Spleen (tissue), 11 donors: ENCODE measurements around the gene PTEN. TPM values are rescaled to one million over a fixed set of nuclear protein-coding genes. Genes with fewer than 3 reads are reported as not detected.
"Not testable (repeated sequence)": the region's sequence is repeated elsewhere in the genome, so short reads cannot be mapped to it uniquely, and the experiment has no call there.

ENCODE experiments used
- DNase-seq: peaks from one replicate; pipeline ENCODE4 v3.0.0-alpha.2; 2020
- H3K27ac ChIP-seq, 8 donors: fragments of 200-600 bp; sonication (generic) in 7 of 8; 1 replicate in 4 of 8; 2 replicates in 4 of 8; pipeline versions ENCODE4 v1.5.0 to v1.8.0; 2016 to 2021; ENCODE audit warnings: inconsistent platforms in 4 of 8, mild to moderate bottlenecking in 4 of 8, moderate library complexity in 1 of 8
- H3K27me3 ChIP-seq, 7 donors: fragments of 200-600 bp; sonication (generic) in 6 of 7; replicated peaks in 1 of 7; 1 replicate in 4 of 7; 2 replicates in 3 of 7; pipeline versions ENCODE4 v1.5.0 to v1.8.0; 2016 to 2021; ENCODE audit warnings: inconsistent platforms in 3 of 7, mild to moderate bottlenecking in 1 of 7
- H3K36me3 ChIP-seq, 6 donors: fragments of 200-600 bp; sonication (generic) in 5 of 6; 1 replicate in 4 of 6; 2 replicates in 2 of 6; pipeline versions ENCODE4 v1.5.0 to v1.8.0; 2016 to 2021; ENCODE audit warnings: inconsistent platforms in 2 of 6
- H3K4me1 ChIP-seq, 6 donors: fragments of 200-600 bp; sonication (generic) in 5 of 6; 1 replicate in 3 of 6; 2 replicates in 3 of 6; pipeline versions ENCODE4 v1.5.0 to v1.8.0; 2016 to 2021; ENCODE audit warnings: inconsistent platforms in 3 of 6
- H3K4me3 ChIP-seq, 8 donors: fragments of 200-600 bp; sonication (generic) in 7 of 8; 1 replicate in 4 of 8; 2 replicates in 4 of 8; pipeline versions ENCODE4 v1.5.0 to v1.8.0; 2016 to 2021; ENCODE audit warnings: inconsistent platforms in 4 of 8, mild to moderate bottlenecking in 4 of 8, moderate library complexity in 2 of 8
- H3K9me3 ChIP-seq, 8 donors: fragments of 200-600 bp; sonication (generic) in 7 of 8; 1 replicate in 4 of 8; 2 replicates in 4 of 8; pipeline versions ENCODE4 v1.5.0 to v1.8.0; 2016 to 2021; ENCODE audit warnings: inconsistent platforms in 4 of 8
- POLR2A ChIP-seq, 3 donors: fragments of 450-650 bp; IDR thresholded peaks; one replicate each; pipeline ENCODE4 v1.5.1; 2017; ENCODE audit warnings: antibody characterized with exemption in 3 of 3, mild to moderate bottlenecking in 1 of 3
- POLR2AphosphoS5 ChIP-seq, 3 donors: sonication (generic); formaldehyde crosslinking; IDR thresholded peaks; one replicate each; pipeline ENCODE4 v1.5.1; 2017; ENCODE audit warnings: antibody characterized with exemption in 3 of 3
- WGBS, 5 donors: extraction: QIAGEN DNeasy Blood & Tissue Kit in 3 of 5; methylation state at CpG; one replicate each; pipeline versions ENCODE4 v1.1.5 to v1.1.7; 2013 to 2018; 5-methylcytosine and 5-hydroxymethylcytosine counted together
- intact Hi-C: fragments of 100-400 bp; cut with DNase I; formaldehyde crosslinking; loops from one replicate; pipeline ENCODE4 v1.15.0; 2023; ENCODE audit warnings: low total_unique reads
- polyA plus RNA-seq, 3 donors: library from polyadenylated mRNA; stranded (reverse); fragments of 200-250 nt; gene quantifications; one replicate each; pipeline ENCODE4 v1.2.1, GENCODE V29; 2013
- total RNA-seq, 7 donors: library from RNA; depleted of rRNA in 3 of 7; stranded (reverse); fragments of >200 nt in 3 of 7; fragmentation: NEBNext Ultra II Directional in 4 of 7; extraction: Animal tissue kit (Norgen Biotek cat#: 25700) in 4 of 7; gene quantifications; one replicate each; pipeline versions ENCODE4 v1.1.0 to v1.2.1, GENCODE V29; 2016 to 2021
- TF ChIP-seq, protein P1 (sequence below), 11 experiments: fragments of 200-600 bp in 7 of 11; fragments of 450-650 bp in 4 of 11; sonication (generic) in 4 of 11; IDR thresholded peaks in 8 of 11; conservative IDR thresholded peaks in 3 of 11; 1 replicate in 7 of 11; 2 replicates in 4 of 11; pipeline versions ENCODE4 v1.4.0 to v1.8.0; 2016 to 2021; ENCODE audit warnings: antibody characterized with exemption in 11 of 11, inconsistent platforms in 4 of 11, mild to moderate bottlenecking in 1 of 11
- donor health status: healthy with polysubstance abuse.
- donor health status: DM: no; HTN: no; CAD: no; lungs with moderate emphysema.
- donor health status: DM: no; HTN: no; CAD: no.
- donor health status: Bipolar disorder and iron deficiency.
- donor health status: healthy.
- donor health status: DM: no; HTN: no; CAD: no.
- donor health status: DM: yes; HTN: yes; CAD: no.

The PTEN gene
- total and polyA plus RNA-seq, 10 donors = 38.1 to 300 (median 200) TPM

DNA sequence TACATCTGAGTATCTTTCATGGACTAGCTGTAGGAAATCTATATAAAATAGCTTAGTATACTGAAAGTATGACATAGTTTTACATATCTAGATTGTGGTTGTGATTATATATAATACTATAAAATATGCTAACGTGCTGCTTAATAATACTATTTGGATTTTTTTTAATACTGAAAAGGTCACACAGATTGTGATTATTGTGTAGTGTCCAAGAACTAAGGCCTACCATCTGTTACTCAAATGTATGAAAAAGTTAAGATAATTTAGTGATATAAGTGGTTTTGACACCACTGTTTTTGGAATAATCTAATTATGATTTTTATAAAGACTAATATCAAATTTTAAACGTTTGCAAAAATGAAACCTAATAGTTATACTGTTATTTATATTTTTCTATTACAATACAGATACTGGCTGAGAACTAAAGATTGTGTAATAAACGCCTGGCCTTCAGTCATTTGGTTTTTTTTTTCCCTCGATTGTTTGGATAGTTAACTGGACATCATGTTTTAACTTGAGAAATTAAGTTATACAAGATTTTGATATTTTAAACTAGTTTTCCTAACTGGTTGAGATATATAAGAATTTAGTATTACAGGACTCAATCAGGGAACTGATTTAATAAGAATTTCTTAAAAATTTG is 12.6 kb downstream of the PTEN start:
- Histone ChIP-seq H3K4me3 (no peak overlapping the region), H3K27me3 (no peaks in the 10 kb centered on the region), H3K4me1 (peaks cover 12 to 98% (median 75%) of the 10 kb centered on the region in 6 donors), H3K27ac (no peak overlapping the region), H3K36me3 (peaks cover 0 to 52% (median 2%) of the 10 kb centered on the region in 6 donors), H3K9me3 (peaks cover 0 to 3% (median under 1%) of the 10 kb centered on the region in 8 donors)
- intact Hi-C loops = no loop called here
- 42 to 67% (median 49%) methylated on average over 4 of the region's 4 CpGs for WGBS, 5 donors
- TF ChIP-seq POLR2A (IDR thresholded peaks at IDR 0.05) (no peak), POLR2AphosphoS5 (IDR thresholded peaks at IDR 0.05) (no peak)
- TF ChIP-seq, protein P1, sequence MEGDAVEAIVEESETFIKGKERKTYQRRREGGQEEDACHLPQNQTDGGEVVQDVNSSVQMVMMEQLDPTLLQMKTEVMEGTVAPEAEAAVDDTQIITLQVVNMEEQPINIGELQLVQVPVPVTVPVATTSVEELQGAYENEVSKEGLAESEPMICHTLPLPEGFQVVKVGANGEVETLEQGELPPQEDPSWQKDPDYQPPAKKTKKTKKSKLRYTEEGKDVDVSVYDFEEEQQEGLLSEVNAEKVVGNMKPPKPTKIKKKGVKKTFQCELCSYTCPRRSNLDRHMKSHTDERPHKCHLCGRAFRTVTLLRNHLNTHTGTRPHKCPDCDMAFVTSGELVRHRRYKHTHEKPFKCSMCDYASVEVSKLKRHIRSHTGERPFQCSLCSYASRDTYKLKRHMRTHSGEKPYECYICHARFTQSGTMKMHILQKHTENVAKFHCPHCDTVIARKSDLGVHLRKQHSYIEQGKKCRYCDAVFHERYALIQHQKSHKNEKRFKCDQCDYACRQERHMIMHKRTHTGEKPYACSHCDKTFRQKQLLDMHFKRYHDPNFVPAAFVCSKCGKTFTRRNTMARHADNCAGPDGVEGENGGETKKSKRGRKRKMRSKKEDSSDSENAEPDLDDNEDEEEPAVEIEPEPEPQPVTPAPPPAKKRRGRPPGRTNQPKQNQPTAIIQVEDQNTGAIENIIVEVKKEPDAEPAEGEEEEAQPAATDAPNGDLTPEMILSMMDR (IDR thresholded peaks at IDR 0.05 in 8 of 11, conservative IDR thresholded peaks at IDR 0.05 in 3 of 11) = no peak
- DNase-seq = no peak

DNA sequence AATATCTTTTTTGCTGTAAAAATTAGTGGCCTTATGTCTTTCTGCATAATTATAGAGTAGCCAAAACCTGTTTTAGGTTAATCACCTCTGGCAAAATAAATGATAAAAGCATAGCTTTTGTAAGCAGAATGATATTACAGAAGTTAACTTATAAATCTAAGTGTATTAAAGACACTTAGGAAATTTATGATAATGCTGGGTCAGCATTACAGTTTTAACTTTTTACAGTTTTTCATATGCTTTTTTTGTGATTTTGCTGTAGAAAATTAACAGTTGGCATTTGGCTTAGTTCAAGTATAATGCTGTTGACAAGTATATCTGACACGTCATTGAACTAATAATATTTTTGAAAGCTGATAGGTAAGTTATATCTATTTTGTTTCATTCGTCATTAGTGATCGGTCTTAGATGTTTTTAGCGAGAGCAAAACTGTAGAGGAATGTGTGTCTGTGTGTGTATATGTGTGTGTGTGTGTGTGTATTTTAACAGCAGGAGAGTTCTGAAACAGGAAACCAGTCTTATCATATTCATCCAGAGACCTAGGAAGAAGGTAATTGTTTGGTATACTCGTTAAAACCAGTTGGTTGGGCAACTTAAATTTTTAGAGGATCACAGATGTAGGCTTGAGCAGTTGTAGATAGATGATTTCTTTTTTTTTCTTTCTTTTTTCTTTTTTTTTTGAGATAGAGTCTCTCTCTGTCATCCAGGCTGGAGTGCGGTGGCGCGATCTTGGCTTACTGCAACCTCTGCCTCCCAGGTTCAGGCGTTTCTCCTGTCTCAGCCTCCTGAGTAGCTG is 15.4 kb downstream of the PTEN start:
- 44 to 69% (median 64%) methylated on average over 9 of the region's 9 CpGs for WGBS, 5 donors
- Histone ChIP-seq H3K4me1 (peaks cover 0 to 93% (median 61%) of the 10 kb centered on the region in 6 donors), H3K9me3 (peaks cover 0 to 8% (median 6%) of the 10 kb centered on the region in 8 donors), H3K27ac (no peak overlapping the region), H3K4me3 (no peak overlapping the region), H3K27me3 (no peaks in the 10 kb centered on the region), H3K36me3 (peaks cover 0 to 53% (median 2%) of the 10 kb centered on the region in 6 donors)
- intact Hi-C loops = no loop called here
- TF ChIP-seq POLR2AphosphoS5 (IDR thresholded peaks at IDR 0.05) = peak in 1 of 3 donors; percentile 20
- TF ChIP-seq POLR2A (IDR thresholded peaks at IDR 0.05) = no peak
- no peak for DNase-seq

DNA sequence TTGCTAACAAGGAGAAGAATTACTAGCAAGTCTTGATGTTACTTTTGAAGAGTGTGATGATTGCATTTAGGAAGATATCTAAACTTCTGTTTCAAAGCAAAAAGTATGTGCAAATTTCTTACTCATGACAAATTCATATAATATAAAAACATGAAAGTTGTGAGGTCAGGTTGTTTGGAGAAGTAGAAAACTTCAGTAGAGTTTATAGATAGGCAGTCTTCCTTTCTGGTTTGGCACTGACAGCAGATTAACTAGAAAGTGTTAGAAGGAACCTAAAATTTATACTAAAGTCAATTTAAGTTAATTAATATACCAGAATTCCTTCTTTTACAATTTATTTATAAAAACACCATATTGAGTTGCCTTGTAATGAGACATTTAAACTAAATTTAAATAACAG is 16.9 kb downstream of the PTEN start:
- Histone ChIP-seq H3K27ac (no peak overlapping the region), H3K36me3 (peaks cover 0 to 65% (median 4%) of the 10 kb centered on the region in 6 donors), H3K9me3 (peaks cover 0 to 10% (median 6%) of the 10 kb centered on the region in 8 donors), H3K4me3 (no peak overlapping the region), H3K4me1 (peaks cover 0 to 90% (median 51%) of the 10 kb centered on the region in 6 donors), H3K27me3 (no peaks in the 10 kb centered on the region)
- intact Hi-C loops = no loop called here
- TF ChIP-seq POLR2A (IDR thresholded peaks at IDR 0.05) = no peak
- no peak for TF ChIP-seq POLR2AphosphoS5 (IDR thresholded peaks at IDR 0.05)
- TF ChIP-seq, protein P1 (IDR thresholded peaks at IDR 0.05 in 8 of 11, conservative IDR thresholded peaks at IDR 0.05 in 3 of 11) = no peak
- no peak for DNase-seq

DNA sequence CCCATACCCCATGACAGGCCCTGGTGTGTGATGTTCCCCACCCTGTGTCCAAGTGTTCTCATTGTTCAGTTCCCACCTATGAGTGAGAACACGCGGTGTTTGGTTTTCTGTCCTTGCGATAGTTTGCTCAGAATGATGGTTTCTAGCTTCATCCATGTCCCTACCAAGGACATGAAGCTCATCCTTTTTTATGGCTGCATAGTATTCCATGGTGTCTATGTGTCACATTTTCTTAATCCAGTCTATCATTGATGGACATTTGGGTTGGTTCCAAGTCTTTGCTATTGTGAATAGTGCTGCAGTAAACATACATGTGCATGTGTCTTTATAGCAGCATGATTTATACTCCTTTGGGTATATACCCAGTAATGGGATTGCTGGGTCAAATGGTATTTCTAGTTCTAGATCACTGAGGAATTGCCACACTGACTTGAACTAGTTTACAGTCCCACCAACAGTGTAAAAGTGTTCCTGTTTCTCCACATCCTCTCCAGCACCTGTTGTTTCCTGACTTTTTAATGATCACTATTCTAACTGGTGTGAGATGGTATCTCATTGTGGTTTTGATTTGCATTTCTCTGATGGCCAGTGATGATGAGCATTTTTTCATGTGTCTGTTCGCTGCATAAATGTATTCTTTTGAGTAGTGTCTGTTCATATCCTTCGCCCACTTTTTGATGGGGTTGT is 18.1 kb downstream of the PTEN start:
- H3K4me3 ChIP-seq, intact Hi-C loops, DNase-seq, H3K27me3 ChIP-seq, H3K27ac ChIP-seq: not testable (repeated sequence)
- H3K4me1 ChIP-seq = peaks cover 0 to 81% (median 41%) of the 10 kb centered on the region in 6 donors
- peaks cover 0 to 77% (median 7%) of the 10 kb centered on the region in 6 donors for H3K36me3 ChIP-seq
- 82 to 98% (median 97%) methylated on average over 5 of the region's 5 CpGs for whole genome bisulfite sequencing, 5 donors
- H3K9me3 ChIP-seq = peaks cover 0 to 16% (median 7%) of the 10 kb centered on the region in 8 donors
